GM12878 (cell line): Measurements from ENCODE around the gene LY6G5C. TPM values are rescaled to one million over a fixed set of nuclear protein-coding genes. Genes with fewer than 3 reads are reported as not detected.
A peak's percentile ranks its signal among the peaks of the same experiment; 100 is the strongest.

Experiments
- ATAC-seq: fragments of 200-7000 bp; cut with Tn5 transposase; 3 replicates; pipeline ENCODE4 v1.9.1; 2020; ENCODE audit warnings: mild to moderate bottlenecking, moderate library complexity
- BruUV-seq: library from RNA; stranded (reverse); fragments of 400-500 nt; replicated peaks from 2 replicates; lab custom pipeline; 2021; lab: Mats Ljungman, UMichigan
- CTCF ChIA-PET: fragments of 300-600 bp; sonication (Branson Sonifier 250); formaldehyde crosslinking; extraction: SDS; loops from one replicate; lab custom pipeline; 2021; ENCODE audit warnings: inconsistent platforms; lab: Yijun Ruan, JAX
- POLR2A ChIA-PET: fragments of 350-600 bp; formaldehyde crosslinking; extraction: SDS; loops from one replicate; lab custom pipeline; 2021; ENCODE audit warnings: inconsistent platforms; lab: Charles Lee
- RAD21 ChIA-PET: fragments of 300-600 bp; sonication (Branson Sonifier 250); formaldehyde crosslinking; loops from one replicate; lab custom pipeline; 2023; ENCODE audit warnings: antibody characterized with exemption; ENCODE audit not compliant: unreplicated experiment; lab: Charles Lee
- SMC1A ChIA-PET: fragments of 300-600 bp; sonication (Branson Sonifier 250); formaldehyde crosslinking; loops from one replicate; lab custom pipeline; 2023; ENCODE audit not compliant: unreplicated experiment, uncharacterized antibody; lab: Charles Lee
- DNase-seq: peaks from one replicate; pipeline ENCODE4 v3.0.0-alpha.2; 2011; ENCODE audit warnings: low read depth, low spot score
- FAIRE-seq: peaks from 3 replicates; lab custom pipeline; 2011; peaks lifted over from hg19 to GRCh38; lab: Jason Lieb, UNC
- H2AFZ ChIP-seq: 2 replicates; pipeline ENCODE4 v1.6.0; 2011; ENCODE audit warnings: low read depth, low read length, control low read depth; ENCODE audit not compliant: control insufficient read depth
- H3K27ac ChIP-seq: 2 replicates; pipeline ENCODE4 v1.5.1; 2011; ENCODE audit warnings: control low read depth; ENCODE audit not compliant: control insufficient read depth, insufficient read depth
- H3K27me3 ChIP-seq, 2 experiments: replicated peaks in 1 of 2; 2 replicates each; pipeline versions ENCODE4 v1.6.0 to v1.6.1; 2011; ENCODE audit warnings: low read length in 1 of 2; ENCODE audit not compliant: control insufficient read depth in 2 of 2, insufficient read depth in 2 of 2
- H3K36me3 ChIP-seq, 2 experiments: 2 replicates each; pipeline ENCODE4 v1.5.1; 2011; ENCODE audit warnings: low read length in 1 of 2; ENCODE audit not compliant: control insufficient read depth in 2 of 2, insufficient read depth in 2 of 2
- H3K4me1 ChIP-seq: 2 replicates; pipeline ENCODE4 v1.6.1; 2011; ENCODE audit warnings: mild to moderate bottlenecking, low read length, moderate library complexity, mixed read lengths; ENCODE audit not compliant: control insufficient read depth, insufficient read depth
- H3K4me2 ChIP-seq: 2 replicates; pipeline ENCODE4 v1.6.0; 2011; ENCODE audit warnings: control low read depth; ENCODE audit not compliant: control insufficient read depth, insufficient read depth
- H3K4me3 ChIP-seq: fragments of 200-600 bp; sonication (generic); 2 replicates; pipeline ENCODE4 v1.5.1; 2016
- H3K79me2 ChIP-seq: 2 replicates; pipeline ENCODE4 v1.6.0; 2011; ENCODE audit warnings: low read length; ENCODE audit not compliant: control insufficient read depth, insufficient read depth
- H3K9ac ChIP-seq: 2 replicates; pipeline ENCODE4 v1.8.0; 2011; ENCODE audit warnings: low read length, control low read depth, mixed read lengths; ENCODE audit not compliant: control insufficient read depth, insufficient read depth
- H3K9me3 ChIP-seq: replicated peaks from 3 replicates; pipeline ENCODE4 v1.5.1; 2011; ENCODE audit warnings: mild to moderate bottlenecking, low read length; ENCODE audit not compliant: control insufficient read depth, insufficient read depth
- H4K20me1 ChIP-seq: 2 replicates; pipeline ENCODE4 v1.6.0; 2011; ENCODE audit not compliant: control insufficient read depth, insufficient read depth
- EGR1 ChIP-seq, 2 experiments: IDR thresholded peaks; 1 replicate in 1 of 2; 2 replicates in 1 of 2; pipeline ENCODE4 v1.6.1; 2011 to 2012; ENCODE audit warnings: low read depth in 2 of 2, low read length in 2 of 2, borderline replicate concordance in 1 of 2, mild to moderate bottlenecking in 1 of 2, moderate library complexity in 1 of 2
- FOS ChIP-seq: IDR thresholded peaks from 3 replicates; pipeline ENCODE4 v1.6.1; 2011; ENCODE audit warnings: borderline replicate concordance; ENCODE audit not compliant: insufficient read length; ENCODE audit errors: extremely low read depth
- JUND ChIP-seq: IDR thresholded peaks from 2 replicates; pipeline ENCODE4 v1.6.1; 2012; ENCODE audit warnings: low read depth, mild to moderate bottlenecking, low read length, improper control_type of control experiment, moderate library complexity
- POLR2AphosphoS2 ChIP-seq: IDR thresholded peaks from 2 replicates; pipeline ENCODE4 v1.6.1; 2011; ENCODE audit warnings: low read depth, mild to moderate bottlenecking, low read length, improper control_type of control experiment, moderate library complexity
- SP1 ChIP-seq: IDR thresholded peaks from one replicate; pipeline ENCODE4 v1.6.1; 2011; ENCODE audit warnings: low read depth, low read length
- TCF7 ChIP-seq: IDR thresholded peaks from 2 replicates; pipeline ENCODE4 v1.6.1; 2014; ENCODE audit warnings: antibody characterized with exemption, borderline replicate concordance
- WGBS: methylation state at CpG from one replicate; pipeline ENCODE4 v1.1.6; 2016; ENCODE audit warnings: low lambda C conversion rate; ENCODE audit not compliant: insufficient replicate concordance, insufficient coverage; ENCODE audit errors: missing lambda C conversion rate; 5-methylcytosine and 5-hydroxymethylcytosine counted together
- in situ Hi-C: fragments of 300-500 bp; cut with MboI; formaldehyde crosslinking; loops from 9 replicates; pipeline ENCODE4 v1.14.3; 2018; ENCODE audit warnings: mixed read lengths
- intact Hi-C: fragments of 100-400 bp; cut with micrococcal nuclease; formaldehyde crosslinking; loops from one replicate; pipeline ENCODE4 v1.14.2; 2022; ENCODE audit not compliant: unreplicated experiment
- polyA plus RNA-seq, 11 experiments: library from polyadenylated mRNA; depleted of rRNA in 4 of 11; unstranded in 6 of 11; stranded (reverse) in 5 of 11; fragments of >200 nt; fragmentation: Nextera tagmentation in 4 of 11; fragmentation: Illumina TruSeq in 1 of 11; extraction: Ambion mirVana in 4 of 11; extraction: Trizol in 1 of 11; gene quantifications; 1 replicate in 1 of 11; 2 replicates in 10 of 11; pipeline versions ENCODE4 v1.2.1 to v1.2.3, GENCODE V29; 2011 to 2016; ENCODE audit warnings: inconsistent platforms in 2 of 11, missing spikeins in 2 of 11, low read depth in 1 of 11
- total RNA-seq, 4 experiments: library from RNA; depleted of rRNA in 3 of 4; stranded (reverse); fragments of >200 nt in 3 of 4; fragmentation: Illumina TruSeq in 1 of 4; extraction: Trizol in 1 of 4; gene quantifications; 2 replicates each; pipeline versions ENCODE4 v1.2.1 to v1.2.3, GENCODE V29; 2013 to 2021
- TF ChIP-seq, protein P1 (sequence below), 3 experiments: IDR thresholded peaks in 2 of 3; conservative IDR thresholded peaks in 1 of 3; 2 replicates each; pipeline ENCODE4 v1.5.1; 2011; ENCODE audit warnings: low read depth in 3 of 3, low read length in 3 of 3, mild to moderate bottlenecking in 3 of 3, control low read depth in 2 of 3, moderate library complexity in 2 of 3, inconsistent platforms in 1 of 3, mixed read lengths in 1 of 3; ENCODE audit not compliant: control insufficient read depth in 2 of 3, insufficient read depth in 1 of 3; ENCODE audit errors: extremely low read depth in 1 of 3
- TF ChIP-seq, protein P2 (sequence below): fragments of 450-650 bp; IDR thresholded peaks from 2 replicates; pipeline ENCODE4 v1.6.1; 2016; ENCODE audit warnings: mild to moderate bottlenecking, moderate library complexity, borderline replicate concordance

The LY6G5C gene
- total and polyA plus RNA-seq, 10 of the 15 experiments (the other 5 are each of a cell fraction or from before 2014, with no cell fraction given): 0.76 to 6.1 (median 1.7) TPM

DNA sequence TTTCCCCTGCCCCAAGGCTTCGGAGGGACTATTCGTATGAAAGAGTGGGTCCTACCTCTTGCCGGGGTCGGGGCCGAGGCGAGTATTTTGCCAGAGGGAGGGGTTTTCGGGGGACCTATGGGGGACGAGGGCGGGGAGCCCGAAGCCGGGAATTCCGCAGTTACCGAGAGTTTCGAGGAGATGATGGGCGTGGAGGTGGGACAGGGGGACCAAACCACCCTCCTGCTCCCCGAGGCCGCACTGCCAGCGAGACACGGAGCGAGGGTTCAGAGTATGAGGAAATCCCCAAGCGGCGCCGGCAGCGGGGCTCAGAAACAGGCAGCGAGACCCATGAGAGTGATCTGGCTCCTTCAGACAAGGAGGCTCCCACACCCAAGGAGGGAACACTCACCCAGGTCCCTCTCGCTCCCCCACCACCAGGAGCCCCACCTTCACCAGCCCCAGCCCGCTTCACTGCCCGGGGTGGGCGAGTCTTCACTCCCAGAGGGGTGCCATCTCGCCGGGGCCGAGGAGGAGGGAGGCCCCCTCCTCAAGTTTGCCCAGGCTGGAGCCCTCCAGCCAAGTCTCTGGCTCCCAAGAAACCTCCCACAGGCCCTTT is 49.1 kb downstream of the LY6G5C start:
- H3K9me3 ChIP-seq: no peaks in the 10 kb centered on the region
- WGBS: 91% methylated on average over 32 of the region's 32 CpGs
- FAIRE-seq (no peak), ATAC-seq (no peak), DNase-seq (no peak)
- in situ Hi-C loops: no loop called here
- no peak overlapping the region for H3K4me3 ChIP-seq
- no TSS peak for BruUV-seq
- ChIA-PET SMC1A (no interaction called here), POLR2A (interaction anchor here (0.7 kb wide), 1 partner anchor 69 kb away, joined by 5 read pairs; no protein-coding TSS in a partner anchor), CTCF (no interaction called here), RAD21 (no interaction called here)
- no peak overlapping the region for H3K27ac ChIP-seq
- H3K27me3 ChIP-seq: no peaks in the 10 kb centered on the region
- H3K4me1 ChIP-seq: no peaks in the 10 kb centered on the region
- H3K36me3 ChIP-seq: peaks cover 56 to 66% of the 10 kb centered on the region in 2 experiments
- TF ChIP-seq EGR1 (IDR thresholded peaks at IDR 0.05; ENCODE audit: borderline replicate concordance in 1 of 2, low read depth in 2 of 2, low read length in 2 of 2) (no peak), POLR2AphosphoS2 (0 out of 2 replicates have a peak, but pooled peaks have one; percentile 25), FOS (no peak)
- H4K20me1 ChIP-seq: no peaks in the 10 kb centered on the region
- H2AFZ ChIP-seq: no peak overlapping the region
- no peaks in the 10 kb centered on the region; the same call in 1 of the 2 replicates for H3K79me2 ChIP-seq
- no peak overlapping the region for H3K4me2 ChIP-seq
- no peak overlapping the region for H3K9ac ChIP-seq
- intact Hi-C loops: no loop called here

DNA sequence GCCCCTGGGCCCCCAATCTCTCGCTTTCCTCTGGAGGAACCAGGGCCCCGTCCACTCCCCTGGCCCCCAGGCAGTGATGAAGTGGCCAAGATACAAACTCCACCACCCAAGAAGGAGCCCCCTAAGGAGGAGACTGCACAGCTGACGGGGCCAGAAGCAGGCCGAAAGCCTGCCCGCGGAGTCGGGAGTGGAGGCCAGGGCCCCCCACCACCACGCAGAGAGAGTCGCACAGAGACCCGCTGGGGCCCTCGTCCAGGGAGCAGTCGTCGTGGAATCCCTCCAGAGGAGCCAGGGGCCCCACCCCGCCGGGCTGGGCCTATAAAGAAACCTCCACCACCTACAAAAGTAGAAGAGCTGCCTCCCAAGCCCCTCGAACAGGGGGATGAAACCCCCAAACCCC is 49.7 kb downstream of the LY6G5C start:
- no peak for FAIRE-seq
- H4K20me1 ChIP-seq: no peaks in the 10 kb centered on the region
- H3K79me2 ChIP-seq: no peaks in the 10 kb centered on the region; the same call in 1 of the 2 replicates
- no peak overlapping the region for H3K4me2 ChIP-seq
- no peak overlapping the region for H3K27ac ChIP-seq
- no peak for DNase-seq
- peaks cover 50 to 65% of the 10 kb centered on the region in 2 experiments for H3K36me3 ChIP-seq
- 98% methylated on average over 16 of the region's 16 CpGs for WGBS
- ATAC-seq: no peak; the same call in 2 of the 3 replicates
- TSS peak; percentile 11 for BruUV-seq
- no peak overlapping the region for H3K9ac ChIP-seq
- no peak overlapping the region for H2AFZ ChIP-seq
- H3K4me1 ChIP-seq: no peaks in the 10 kb centered on the region
- no peaks in the 10 kb centered on the region for H3K9me3 ChIP-seq
- H3K4me3 ChIP-seq: no peak overlapping the region
- ChIA-PET RAD21 (no interaction called here), POLR2A (interaction anchor here (0.7 kb wide), 1 partner anchor 70 kb away, joined by 5 read pairs; no protein-coding TSS in a partner anchor), SMC1A (no interaction called here), CTCF (no interaction called here)
- intact Hi-C loops: no loop called here
- H3K27me3 ChIP-seq: no peaks in the 10 kb centered on the region
- in situ Hi-C loops: no loop called here
- no peak for TF ChIP-seq TCF7
- TF ChIP-seq, protein P1, sequence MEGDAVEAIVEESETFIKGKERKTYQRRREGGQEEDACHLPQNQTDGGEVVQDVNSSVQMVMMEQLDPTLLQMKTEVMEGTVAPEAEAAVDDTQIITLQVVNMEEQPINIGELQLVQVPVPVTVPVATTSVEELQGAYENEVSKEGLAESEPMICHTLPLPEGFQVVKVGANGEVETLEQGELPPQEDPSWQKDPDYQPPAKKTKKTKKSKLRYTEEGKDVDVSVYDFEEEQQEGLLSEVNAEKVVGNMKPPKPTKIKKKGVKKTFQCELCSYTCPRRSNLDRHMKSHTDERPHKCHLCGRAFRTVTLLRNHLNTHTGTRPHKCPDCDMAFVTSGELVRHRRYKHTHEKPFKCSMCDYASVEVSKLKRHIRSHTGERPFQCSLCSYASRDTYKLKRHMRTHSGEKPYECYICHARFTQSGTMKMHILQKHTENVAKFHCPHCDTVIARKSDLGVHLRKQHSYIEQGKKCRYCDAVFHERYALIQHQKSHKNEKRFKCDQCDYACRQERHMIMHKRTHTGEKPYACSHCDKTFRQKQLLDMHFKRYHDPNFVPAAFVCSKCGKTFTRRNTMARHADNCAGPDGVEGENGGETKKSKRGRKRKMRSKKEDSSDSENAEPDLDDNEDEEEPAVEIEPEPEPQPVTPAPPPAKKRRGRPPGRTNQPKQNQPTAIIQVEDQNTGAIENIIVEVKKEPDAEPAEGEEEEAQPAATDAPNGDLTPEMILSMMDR (IDR thresholded peaks at IDR 0.05 in 2 of 3, conservative IDR thresholded peaks at IDR 0.05 in 1 of 3; ENCODE audit: control insufficient read depth in 2 of 3, extremely low read depth in 1 of 3, insufficient read depth in 1 of 3, low read depth in 3 of 3, low read length in 3 of 3): no peak
- TF ChIP-seq, protein P2, sequence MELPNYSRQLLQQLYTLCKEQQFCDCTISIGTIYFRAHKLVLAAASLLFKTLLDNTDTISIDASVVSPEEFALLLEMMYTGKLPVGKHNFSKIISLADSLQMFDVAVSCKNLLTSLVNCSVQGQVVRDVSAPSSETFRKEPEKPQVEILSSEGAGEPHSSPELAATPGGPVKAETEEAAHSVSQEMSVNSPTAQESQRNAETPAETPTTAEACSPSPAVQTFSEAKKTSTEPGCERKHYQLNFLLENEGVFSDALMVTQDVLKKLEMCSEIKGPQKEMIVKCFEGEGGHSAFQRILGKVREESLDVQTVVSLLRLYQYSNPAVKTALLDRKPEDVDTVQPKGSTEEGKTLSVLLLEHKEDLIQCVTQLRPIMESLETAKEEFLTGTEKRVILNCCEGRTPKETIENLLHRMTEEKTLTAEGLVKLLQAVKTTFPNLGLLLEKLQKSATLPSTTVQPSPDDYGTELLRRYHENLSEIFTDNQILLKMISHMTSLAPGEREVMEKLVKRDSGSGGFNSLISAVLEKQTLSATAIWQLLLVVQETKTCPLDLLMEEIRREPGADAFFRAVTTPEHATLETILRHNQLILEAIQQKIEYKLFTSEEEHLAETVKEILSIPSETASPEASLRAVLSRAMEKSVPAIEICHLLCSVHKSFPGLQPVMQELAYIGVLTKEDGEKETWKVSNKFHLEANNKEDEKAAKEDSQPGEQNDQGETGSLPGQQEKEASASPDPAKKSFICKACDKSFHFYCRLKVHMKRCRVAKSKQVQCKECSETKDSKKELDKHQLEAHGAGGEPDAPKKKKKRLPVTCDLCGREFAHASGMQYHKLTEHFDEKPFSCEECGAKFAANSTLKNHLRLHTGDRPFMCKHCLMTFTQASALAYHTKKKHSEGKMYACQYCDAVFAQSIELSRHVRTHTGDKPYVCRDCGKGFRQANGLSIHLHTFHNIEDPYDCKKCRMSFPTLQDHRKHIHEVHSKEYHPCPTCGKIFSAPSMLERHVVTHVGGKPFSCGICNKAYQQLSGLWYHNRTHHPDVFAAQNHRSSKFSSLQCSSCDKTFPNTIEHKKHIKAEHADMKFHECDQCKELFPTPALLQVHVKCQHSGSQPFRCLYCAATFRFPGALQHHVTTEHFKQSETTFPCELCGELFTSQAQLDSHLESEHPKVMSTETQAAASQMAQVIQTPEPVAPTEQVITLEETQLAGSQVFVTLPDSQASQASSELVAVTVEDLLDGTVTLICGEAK: no peak
- no peak for TF ChIP-seq SP1
- no peak for TF ChIP-seq JUND
